H1 (cell line): Measurements from ENCODE around the gene TCEA3.

Source experiments
- CBX5 ChIP-seq: fragments of 300-800, 300-1000 bp; sonication (generic); IDR thresholded peaks from 2 replicates; pipeline ENCODE4 v1.7.1; 2016; ENCODE audit warnings: antibody characterized with exemption, low read length, low read depth
- EP300 ChIP-seq, 2 experiments: IDR thresholded peaks; 1 replicate in 1 of 2; 2 replicates in 1 of 2; pipeline ENCODE4 v1.6.1; 2011 to 2012; ENCODE audit warnings: low read depth in 2 of 2, low read length in 2 of 2, mild to moderate bottlenecking in 2 of 2, borderline replicate concordance in 1 of 2, inconsistent platforms in 1 of 2, moderate library complexity in 1 of 2
- PHF8 ChIP-seq: fragments of 200-600 bp; sonication (generic); conservative IDR thresholded peaks from 2 replicates; pipeline ENCODE4 v1.7.1; 2012; ENCODE audit warnings: low read depth, mild to moderate bottlenecking, inconsistent platforms, low read length, moderate library complexity
- POLR2A ChIP-seq, 2 experiments: IDR thresholded peaks; 1 replicate in 1 of 2; 2 replicates in 1 of 2; pipeline ENCODE4 v1.6.1; 2011; ENCODE audit warnings: low read depth in 2 of 2, low read length in 2 of 2, mild to moderate bottlenecking in 2 of 2; ENCODE audit errors: control extremely low read depth in 1 of 2
- POLR2AphosphoS5 ChIP-seq: IDR thresholded peaks from 2 replicates; pipeline ENCODE4 v1.6.1; 2011; ENCODE audit warnings: low read depth, low read length
- RAD21 ChIP-seq, 2 experiments: IDR thresholded peaks in 1 of 2; conservative IDR thresholded peaks in 1 of 2; 2 replicates each; pipeline ENCODE4 v1.6.1; 2011; ENCODE audit warnings: low read depth in 2 of 2, low read length in 2 of 2, improper control_type of control experiment in 1 of 2, inconsistent platforms in 1 of 2, mild to moderate bottlenecking in 1 of 2, moderate library complexity in 1 of 2
- SP1 ChIP-seq: IDR thresholded peaks from 2 replicates; pipeline ENCODE4 v1.6.1; 2011; ENCODE audit warnings: low read depth, low read length
- TCF12 ChIP-seq: IDR thresholded peaks from 2 replicates; pipeline ENCODE4 v1.6.1; 2011; ENCODE audit warnings: low read depth, mild to moderate bottlenecking, low read length
- ZNF274 ChIP-seq: IDR thresholded peaks from 2 replicates; pipeline ENCODE4 v1.7.0; 2012; ENCODE audit warnings: low read length, borderline replicate concordance; ENCODE audit errors: extremely low read depth
- TF ChIP-seq, protein P1 (sequence below), 3 experiments: IDR thresholded peaks; 1 replicate in 2 of 3; 2 replicates in 1 of 3; pipeline versions ENCODE4 v1.5.1 to v1.6.1; 2011; ENCODE audit warnings: low read length in 3 of 3, mild to moderate bottlenecking in 3 of 3, inconsistent platforms in 2 of 3, low read depth in 1 of 3, moderate library complexity in 1 of 3; ENCODE audit not compliant: insufficient read depth in 1 of 3; ENCODE audit errors: control extremely low read depth in 1 of 3
- TF ChIP-seq, protein P2 (sequence below): IDR thresholded peaks from 2 replicates; pipeline ENCODE4 v1.6.1; 2012; ENCODE audit warnings: inconsistent platforms
- TF ChIP-seq, protein P3 (sequence below): IDR thresholded peaks from 2 replicates; pipeline ENCODE4 v1.6.1; 2011; ENCODE audit warnings: low read length, improper control_type of control experiment

DNA sequence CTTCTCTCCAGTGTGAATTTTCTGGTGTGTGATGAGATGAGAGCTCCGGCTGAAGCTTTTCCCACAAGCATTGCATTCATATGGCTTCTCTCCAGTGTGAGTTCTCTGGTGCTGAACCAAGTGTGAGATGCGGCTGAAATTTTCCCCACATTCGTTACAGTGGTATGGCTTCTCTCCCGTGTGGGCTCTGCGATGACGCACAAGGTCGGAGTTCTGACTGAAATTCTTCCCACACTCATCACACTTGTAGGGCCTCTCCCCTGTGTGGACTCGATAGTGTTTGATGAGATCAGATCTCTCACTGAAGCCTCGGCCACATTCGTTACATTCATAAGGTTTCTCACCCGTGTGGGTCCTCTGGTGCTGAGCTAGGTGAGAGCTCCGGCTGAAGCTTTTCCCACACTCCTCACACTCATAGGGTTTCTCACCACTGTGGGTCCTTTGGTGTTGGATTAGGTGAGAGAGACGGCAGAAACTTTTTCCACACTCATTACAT lies 62.3 kb downstream of the TCEA3 start:
- TF ChIP-seq TCF12, result no peak
- TF ChIP-seq, protein P1, sequence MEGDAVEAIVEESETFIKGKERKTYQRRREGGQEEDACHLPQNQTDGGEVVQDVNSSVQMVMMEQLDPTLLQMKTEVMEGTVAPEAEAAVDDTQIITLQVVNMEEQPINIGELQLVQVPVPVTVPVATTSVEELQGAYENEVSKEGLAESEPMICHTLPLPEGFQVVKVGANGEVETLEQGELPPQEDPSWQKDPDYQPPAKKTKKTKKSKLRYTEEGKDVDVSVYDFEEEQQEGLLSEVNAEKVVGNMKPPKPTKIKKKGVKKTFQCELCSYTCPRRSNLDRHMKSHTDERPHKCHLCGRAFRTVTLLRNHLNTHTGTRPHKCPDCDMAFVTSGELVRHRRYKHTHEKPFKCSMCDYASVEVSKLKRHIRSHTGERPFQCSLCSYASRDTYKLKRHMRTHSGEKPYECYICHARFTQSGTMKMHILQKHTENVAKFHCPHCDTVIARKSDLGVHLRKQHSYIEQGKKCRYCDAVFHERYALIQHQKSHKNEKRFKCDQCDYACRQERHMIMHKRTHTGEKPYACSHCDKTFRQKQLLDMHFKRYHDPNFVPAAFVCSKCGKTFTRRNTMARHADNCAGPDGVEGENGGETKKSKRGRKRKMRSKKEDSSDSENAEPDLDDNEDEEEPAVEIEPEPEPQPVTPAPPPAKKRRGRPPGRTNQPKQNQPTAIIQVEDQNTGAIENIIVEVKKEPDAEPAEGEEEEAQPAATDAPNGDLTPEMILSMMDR (IDR thresholded peaks at IDR 0.05; ENCODE audit: control extremely low read depth in 1 of 3, insufficient read depth in 1 of 3, low read depth in 1 of 3, low read length in 3 of 3), result no peak
- TF ChIP-seq, protein P2, sequence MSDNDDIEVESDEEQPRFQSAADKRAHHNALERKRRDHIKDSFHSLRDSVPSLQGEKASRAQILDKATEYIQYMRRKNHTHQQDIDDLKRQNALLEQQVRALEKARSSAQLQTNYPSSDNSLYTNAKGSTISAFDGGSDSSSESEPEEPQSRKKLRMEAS, result no peak
- TF ChIP-seq PHF8, result no peak
- TF ChIP-seq POLR2A (IDR thresholded peaks at IDR 0.05; ENCODE audit: control extremely low read depth in 1 of 2, low read depth in 2 of 2, low read length in 2 of 2), result no peak
- no peak for TF ChIP-seq SP1
- peak; percentile 69; the same call in 1 of the 2 replicates for TF ChIP-seq ZNF274
- TF ChIP-seq POLR2AphosphoS5, result no peak
- 0 out of 2 replicates have a peak, but pooled peaks have one; percentile 37 for TF ChIP-seq CBX5
- TF ChIP-seq RAD21 (IDR thresholded peaks at IDR 0.05 in 1 of 2, conservative IDR thresholded peaks at IDR 0.05 in 1 of 2; ENCODE audit: low read depth in 2 of 2, low read length in 2 of 2), result no peak
- no peak for TF ChIP-seq EP300 (IDR thresholded peaks at IDR 0.05; ENCODE audit: borderline replicate concordance in 1 of 2, low read depth in 2 of 2, low read length in 2 of 2)
- TF ChIP-seq, protein P3, sequence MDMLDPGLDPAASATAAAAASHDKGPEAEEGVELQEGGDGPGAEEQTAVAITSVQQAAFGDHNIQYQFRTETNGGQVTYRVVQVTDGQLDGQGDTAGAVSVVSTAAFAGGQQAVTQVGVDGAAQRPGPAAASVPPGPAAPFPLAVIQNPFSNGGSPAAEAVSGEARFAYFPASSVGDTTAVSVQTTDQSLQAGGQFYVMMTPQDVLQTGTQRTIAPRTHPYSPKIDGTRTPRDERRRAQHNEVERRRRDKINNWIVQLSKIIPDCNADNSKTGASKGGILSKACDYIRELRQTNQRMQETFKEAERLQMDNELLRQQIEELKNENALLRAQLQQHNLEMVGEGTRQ, result no peak
